Measurements from ENCODE around the gene HSF2BP. TPM values are rescaled to one million over a fixed set of nuclear protein-coding genes. Genes with fewer than 3 reads are reported as not detected.

Gene HSF2BP
- total RNA-seq, 1 experiment from 2014 or later = 10.9 TPM

DNA sequence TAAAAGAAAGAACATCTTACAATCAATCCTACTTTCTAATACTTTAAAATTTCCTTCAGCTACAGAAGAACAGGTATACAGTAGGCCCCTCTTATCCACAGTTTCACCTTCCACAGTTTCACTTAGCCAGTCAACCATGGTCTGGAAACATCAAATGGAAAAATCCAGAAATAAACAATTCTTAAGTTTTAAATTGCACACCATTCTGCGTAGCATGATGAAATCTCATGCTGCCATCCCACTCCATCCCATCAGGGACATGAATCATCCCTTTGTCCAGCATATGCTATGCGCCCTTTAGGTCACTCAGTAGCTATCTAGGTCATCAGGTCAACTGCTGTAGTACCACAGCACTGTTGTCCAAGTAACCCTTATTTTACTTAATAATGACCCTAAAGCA is 67.7 kb downstream of the HSF2BP start:
- Mint-ChIP-seq H3K9me3 (ENCODE audit: unreplicated experiment) (peaks cover 9% of the 10 kb centered on the region), H3K36me3 (ENCODE audit: insufficient read depth, unreplicated experiment) (peaks cover 6% of the 10 kb centered on the region), H3K4me3 (ENCODE audit: unreplicated experiment) (no peak overlapping the region), H3K27me3 (ENCODE audit: insufficient read depth, unreplicated experiment) (no peaks in the 10 kb centered on the region), H3K4me1 (ENCODE audit: low read depth, unreplicated experiment) (peaks cover 73% of the 10 kb centered on the region), H3K27ac (ENCODE audit: unreplicated experiment) (peak overlapping the region; percentile 43)
- ChIA-PET CTCF (no interaction called here), POLR2A (no interaction called here)
- intact Hi-C loops (cut with micrococcal nuclease; ENCODE audit: unreplicated experiment) = no loop called here
- Histone ChIP-seq H3K27me3 (replicated peaks; ENCODE audit: control insufficient read depth, insufficient read depth, low read length) (no peaks in the 10 kb centered on the region), H3K4me1 (peaks cover 77% of the 10 kb centered on the region), H3K4me3 (ENCODE audit: low read depth, low read length) (no peak overlapping the region), H3K36me3 (ENCODE audit: control insufficient read depth, insufficient read depth, low read length) (no peaks in the 10 kb centered on the region), H3K9me3 (0 out of 2 replicates have a peak, but pooled peaks cover 3% of the 10 kb centered on the region)
- TF ChIP-seq, protein P1, sequence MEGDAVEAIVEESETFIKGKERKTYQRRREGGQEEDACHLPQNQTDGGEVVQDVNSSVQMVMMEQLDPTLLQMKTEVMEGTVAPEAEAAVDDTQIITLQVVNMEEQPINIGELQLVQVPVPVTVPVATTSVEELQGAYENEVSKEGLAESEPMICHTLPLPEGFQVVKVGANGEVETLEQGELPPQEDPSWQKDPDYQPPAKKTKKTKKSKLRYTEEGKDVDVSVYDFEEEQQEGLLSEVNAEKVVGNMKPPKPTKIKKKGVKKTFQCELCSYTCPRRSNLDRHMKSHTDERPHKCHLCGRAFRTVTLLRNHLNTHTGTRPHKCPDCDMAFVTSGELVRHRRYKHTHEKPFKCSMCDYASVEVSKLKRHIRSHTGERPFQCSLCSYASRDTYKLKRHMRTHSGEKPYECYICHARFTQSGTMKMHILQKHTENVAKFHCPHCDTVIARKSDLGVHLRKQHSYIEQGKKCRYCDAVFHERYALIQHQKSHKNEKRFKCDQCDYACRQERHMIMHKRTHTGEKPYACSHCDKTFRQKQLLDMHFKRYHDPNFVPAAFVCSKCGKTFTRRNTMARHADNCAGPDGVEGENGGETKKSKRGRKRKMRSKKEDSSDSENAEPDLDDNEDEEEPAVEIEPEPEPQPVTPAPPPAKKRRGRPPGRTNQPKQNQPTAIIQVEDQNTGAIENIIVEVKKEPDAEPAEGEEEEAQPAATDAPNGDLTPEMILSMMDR (IDR thresholded peaks at IDR 0.05; ENCODE audit: insufficient read depth in 1 of 2, low read depth in 1 of 2, low read length in 1 of 2, severe bottlenecking in 1 of 2, unreplicated experiment in 1 of 2) = no peak
- no TSS peak for BruUV-seq (replicated peaks)
- no peak for DNase-seq

DNA sequence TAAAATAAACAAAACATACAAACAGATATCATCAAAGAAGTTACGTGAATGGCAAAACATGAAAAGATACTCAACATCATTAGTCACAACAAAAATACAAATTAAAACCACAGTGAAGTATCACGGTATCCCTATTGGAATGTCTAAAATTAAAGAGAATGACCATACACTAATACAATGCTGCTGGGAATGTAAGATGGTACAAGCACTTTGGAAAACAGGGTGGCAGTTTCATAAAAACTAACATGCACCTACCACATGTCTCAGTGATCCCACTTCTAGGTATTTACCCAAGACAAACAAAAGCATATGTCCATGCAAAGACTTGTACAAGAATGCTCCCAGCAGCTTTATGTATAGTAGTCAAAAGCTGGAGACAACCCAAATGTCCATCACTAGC is 69.1 kb downstream of the HSF2BP start:
- H3K27me3 Mint-ChIP-seq (ENCODE audit: insufficient read depth, unreplicated experiment) = no peaks in the 10 kb centered on the region
- Histone ChIP-seq H3K4me3 (ENCODE audit: low read depth, low read length) (no peak overlapping the region), H3K36me3 (ENCODE audit: control insufficient read depth, insufficient read depth, low read length) (no peaks in the 10 kb centered on the region), H3K4me1 (peaks cover 91% of the 10 kb centered on the region), H3K9me3 (no peaks in the 10 kb centered on the region), H3K27me3 (replicated peaks; ENCODE audit: control insufficient read depth, insufficient read depth, low read length) (no peaks in the 10 kb centered on the region)
- DNase-seq = no peak
- POLR2A ChIA-PET = no interaction called here
- intact Hi-C loops (cut with micrococcal nuclease; ENCODE audit: unreplicated experiment) = no loop called here
- H3K36me3 Mint-ChIP-seq (ENCODE audit: insufficient read depth, unreplicated experiment) = peaks cover 10% of the 10 kb centered on the region
- no peak overlapping the region for H3K4me3 Mint-ChIP-seq (ENCODE audit: unreplicated experiment)
- CTCF ChIA-PET = interaction anchor here (1.9 kb wide), 1 partner anchor 21 kb away, joined by 7 read pairs; no protein-coding TSS in a partner anchor
- peak overlapping the region; percentile 80 for H3K27ac Mint-ChIP-seq (ENCODE audit: unreplicated experiment)
- H3K4me1 Mint-ChIP-seq (ENCODE audit: low read depth, unreplicated experiment) = peaks cover 78% of the 10 kb centered on the region
- H3K9me3 Mint-ChIP-seq (ENCODE audit: unreplicated experiment) = peaks cover 9% of the 10 kb centered on the region
- no TSS peak for BruUV-seq (replicated peaks)
- TF ChIP-seq, protein P1 (IDR thresholded peaks at IDR 0.05; ENCODE audit: insufficient read depth in 1 of 2, low read depth in 1 of 2, low read length in 1 of 2, severe bottlenecking in 1 of 2, unreplicated experiment in 1 of 2) = no peak

DNA sequence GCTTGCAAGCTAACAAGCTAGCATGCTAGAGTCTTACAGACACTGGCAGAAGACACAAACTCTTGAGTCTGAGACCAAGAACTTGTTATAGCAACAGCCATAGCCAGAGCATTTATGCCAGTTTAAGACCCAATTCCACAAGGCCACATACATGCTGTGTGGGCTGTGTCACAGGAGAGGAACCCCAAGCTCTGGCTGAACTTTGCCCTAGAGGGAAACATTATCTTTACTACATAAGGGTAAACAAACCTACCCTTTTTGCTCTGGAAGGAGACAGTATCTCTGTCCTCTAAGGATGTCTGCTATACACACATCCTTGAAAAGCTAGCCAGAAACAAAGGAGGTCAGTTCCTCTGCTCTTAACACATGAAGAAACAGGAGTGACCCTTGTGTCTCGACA is 70.3 kb downstream of the HSF2BP start:
- Mint-ChIP-seq H3K4me3 (ENCODE audit: unreplicated experiment) (peak overlapping the region; percentile 54), H3K27me3 (ENCODE audit: insufficient read depth, unreplicated experiment) (no peaks in the 10 kb centered on the region), H3K36me3 (ENCODE audit: insufficient read depth, unreplicated experiment) (peaks cover 11% of the 10 kb centered on the region), H3K9me3 (ENCODE audit: unreplicated experiment) (peaks cover 10% of the 10 kb centered on the region), H3K4me1 (ENCODE audit: low read depth, unreplicated experiment) (peaks cover 66% of the 10 kb centered on the region), H3K27ac (ENCODE audit: unreplicated experiment) (peak overlapping the region; percentile 80)
- peak; percentile 52 to 67 for DNase-seq
- Histone ChIP-seq H3K9me3 (no peaks in the 10 kb centered on the region), H3K27me3 (replicated peaks; ENCODE audit: control insufficient read depth, insufficient read depth, low read length) (no peaks in the 10 kb centered on the region), H3K36me3 (ENCODE audit: control insufficient read depth, insufficient read depth, low read length) (no peaks in the 10 kb centered on the region), H3K4me1 (peaks cover 87% of the 10 kb centered on the region), H3K4me3 (ENCODE audit: low read depth, low read length) (no peak overlapping the region)
- CTCF ChIA-PET = interaction anchor here (0.5 to 1.9 kb wide), 2 partner anchors 22 to 57 kb away, joined by 3 to 7 read pairs; no protein-coding TSS in a partner anchor
- POLR2A ChIA-PET = no interaction called here
- intact Hi-C loops (cut with micrococcal nuclease; ENCODE audit: unreplicated experiment) = no loop called here
- TF ChIP-seq, protein P1 (IDR thresholded peaks at IDR 0.05; ENCODE audit: insufficient read depth in 1 of 2, low read depth in 1 of 2, low read length in 1 of 2, severe bottlenecking in 1 of 2, unreplicated experiment in 1 of 2) = no peak
- BruUV-seq (replicated peaks) = no TSS peak

All from Caco-2 (cell line).